HG03103 (cell line): ENCODE data around the gene EPS8L2.
A peak's percentile ranks its signal among the peaks of the same experiment; 100 is the strongest.
"Not testable (repeated sequence)": the region's sequence is repeated elsewhere in the genome, so short reads cannot be mapped to it uniquely, and the experiment has no call there.

ENCODE experiments used
- ATAC-seq: cut with Tn5 transposase; IDR thresholded peaks from one replicate; pipeline ENCODE4 v1.9.1; 2021; ENCODE audit warnings: low read depth; ENCODE audit not compliant: unreplicated experiment

EPS8L2 gene

DNA sequence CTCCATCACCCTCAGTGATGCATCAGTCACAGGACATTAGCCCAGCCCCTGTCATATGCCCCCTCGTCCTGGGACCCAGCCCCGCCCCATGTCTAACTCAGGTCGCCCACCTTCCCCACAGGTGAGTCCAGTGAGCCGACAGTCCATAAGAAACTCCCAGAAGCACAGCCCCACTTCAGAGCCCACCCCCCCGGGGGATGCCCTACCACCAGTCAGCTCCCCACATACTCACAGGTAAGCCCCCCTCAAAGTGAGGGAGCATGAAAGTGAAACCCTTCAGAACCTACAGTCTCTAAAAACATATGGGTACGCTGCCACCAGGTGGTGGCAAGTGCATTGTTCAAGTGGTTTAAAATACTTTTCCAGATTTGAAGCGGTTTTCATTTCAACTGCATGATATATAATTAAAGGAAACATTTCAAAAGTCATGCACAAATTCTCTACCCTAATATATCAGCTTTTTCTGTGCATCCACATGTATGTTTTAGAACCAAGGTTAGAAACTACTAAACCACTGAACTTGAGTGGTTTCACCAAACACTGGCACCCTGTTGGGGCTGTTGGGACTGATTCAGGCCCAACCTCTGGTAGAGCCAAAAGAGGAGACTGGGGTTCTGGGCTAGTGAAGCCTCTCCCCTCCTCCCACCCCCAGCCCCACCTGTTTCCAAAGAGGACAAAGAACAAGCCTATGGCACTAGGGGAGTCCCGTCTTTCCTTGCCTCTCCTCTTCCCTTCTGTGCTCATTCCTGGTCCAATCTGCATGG lies 17.3 kb downstream of the EPS8L2 start:
- no peak for ATAC-seq

DNA sequence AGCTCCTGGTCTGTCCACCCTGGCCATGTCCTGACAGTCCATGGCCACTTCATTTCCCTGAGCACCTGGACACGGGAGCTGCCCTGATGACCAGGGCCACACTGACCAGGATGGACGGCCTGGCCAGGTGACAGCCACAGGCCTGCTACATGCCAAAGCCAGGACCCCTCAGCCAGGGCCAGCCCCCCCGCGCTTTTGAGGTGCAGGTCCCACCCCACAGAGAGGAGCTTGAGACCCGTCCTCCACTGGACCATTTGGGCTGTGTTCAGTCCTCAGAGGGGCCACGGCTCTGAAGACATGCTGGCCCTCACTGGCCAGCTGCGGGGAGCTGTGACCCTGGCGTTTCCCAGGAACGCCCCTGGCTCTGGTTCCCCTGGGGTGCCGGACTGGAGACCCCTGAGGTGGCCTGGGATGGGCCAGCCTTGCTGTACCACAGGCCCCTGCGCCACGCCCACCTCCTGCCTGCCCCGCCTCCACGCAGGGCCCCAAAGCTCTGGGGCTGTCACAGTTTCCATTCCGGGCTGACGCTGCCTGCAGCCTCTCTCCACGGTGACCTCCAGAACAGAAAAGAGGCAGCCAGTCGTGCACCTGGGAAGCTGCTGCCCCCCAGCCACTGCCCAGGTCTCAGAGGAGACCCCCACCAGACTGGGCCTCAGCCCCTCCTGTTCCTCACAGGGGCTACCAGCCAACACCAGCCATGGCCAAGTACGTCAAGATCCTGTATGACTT lies 18.2 kb downstream of the EPS8L2 start:
- ATAC-seq, result no peak

DNA sequence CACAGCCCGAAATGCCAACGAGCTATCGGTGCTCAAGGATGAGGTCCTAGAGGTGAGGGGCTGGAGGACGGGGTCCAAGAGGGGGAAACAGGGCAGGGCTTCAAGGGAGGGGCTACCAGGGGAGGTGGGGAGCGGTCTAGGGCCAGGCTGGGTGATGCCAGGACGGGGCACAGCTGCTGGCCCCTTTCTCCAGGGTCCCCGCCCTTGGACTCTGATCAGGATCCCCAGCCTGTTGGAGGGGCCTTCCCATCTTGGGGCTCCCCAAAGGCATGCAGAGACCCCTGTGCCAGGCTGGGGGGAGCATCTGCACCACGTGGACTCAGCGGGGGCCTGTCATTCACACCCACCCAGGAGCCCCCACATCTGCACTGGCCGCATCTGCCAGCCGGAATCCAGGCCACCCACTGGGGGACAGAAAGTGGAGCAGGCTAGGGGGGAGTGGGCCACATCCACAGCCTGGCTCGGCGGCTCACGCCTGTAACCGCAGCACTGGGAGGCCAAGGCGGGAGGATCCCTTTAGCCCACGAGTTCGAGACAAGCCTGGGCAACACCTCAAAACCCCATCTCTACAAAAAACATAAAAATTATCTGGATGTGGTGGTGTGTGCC lies 18.9 kb downstream of the EPS8L2 start:
- ATAC-seq, result no peak

DNA sequence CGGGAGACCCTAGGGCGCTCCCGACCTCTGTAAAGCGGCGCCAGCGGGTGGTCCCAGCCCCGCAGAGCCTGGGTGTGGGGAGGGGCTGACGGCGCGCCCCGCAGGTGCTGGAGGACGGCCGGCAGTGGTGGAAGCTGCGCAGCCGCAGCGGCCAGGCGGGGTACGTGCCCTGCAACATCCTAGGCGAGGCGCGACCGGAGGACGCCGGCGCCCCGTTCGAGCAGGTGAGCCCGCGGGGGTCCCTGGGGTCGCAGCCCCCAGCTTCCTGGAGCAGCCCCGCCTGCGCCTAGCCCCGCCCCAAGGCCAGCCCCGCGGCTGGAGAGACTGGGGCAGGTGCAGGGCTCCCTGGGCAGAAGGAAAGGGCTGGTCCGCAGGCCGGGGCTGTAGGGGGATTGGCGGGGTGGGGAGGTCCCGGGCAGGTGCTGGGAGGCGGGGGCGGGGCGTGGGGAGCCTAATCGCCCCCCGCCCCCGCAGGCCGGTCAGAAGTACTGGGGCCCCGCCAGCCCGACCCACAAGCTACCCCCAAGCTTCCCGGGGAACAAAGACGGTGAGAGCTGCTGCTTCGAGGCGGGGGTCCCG lies 19.7 kb downstream of the EPS8L2 start:
- ATAC-seq, result no peak

DNA sequence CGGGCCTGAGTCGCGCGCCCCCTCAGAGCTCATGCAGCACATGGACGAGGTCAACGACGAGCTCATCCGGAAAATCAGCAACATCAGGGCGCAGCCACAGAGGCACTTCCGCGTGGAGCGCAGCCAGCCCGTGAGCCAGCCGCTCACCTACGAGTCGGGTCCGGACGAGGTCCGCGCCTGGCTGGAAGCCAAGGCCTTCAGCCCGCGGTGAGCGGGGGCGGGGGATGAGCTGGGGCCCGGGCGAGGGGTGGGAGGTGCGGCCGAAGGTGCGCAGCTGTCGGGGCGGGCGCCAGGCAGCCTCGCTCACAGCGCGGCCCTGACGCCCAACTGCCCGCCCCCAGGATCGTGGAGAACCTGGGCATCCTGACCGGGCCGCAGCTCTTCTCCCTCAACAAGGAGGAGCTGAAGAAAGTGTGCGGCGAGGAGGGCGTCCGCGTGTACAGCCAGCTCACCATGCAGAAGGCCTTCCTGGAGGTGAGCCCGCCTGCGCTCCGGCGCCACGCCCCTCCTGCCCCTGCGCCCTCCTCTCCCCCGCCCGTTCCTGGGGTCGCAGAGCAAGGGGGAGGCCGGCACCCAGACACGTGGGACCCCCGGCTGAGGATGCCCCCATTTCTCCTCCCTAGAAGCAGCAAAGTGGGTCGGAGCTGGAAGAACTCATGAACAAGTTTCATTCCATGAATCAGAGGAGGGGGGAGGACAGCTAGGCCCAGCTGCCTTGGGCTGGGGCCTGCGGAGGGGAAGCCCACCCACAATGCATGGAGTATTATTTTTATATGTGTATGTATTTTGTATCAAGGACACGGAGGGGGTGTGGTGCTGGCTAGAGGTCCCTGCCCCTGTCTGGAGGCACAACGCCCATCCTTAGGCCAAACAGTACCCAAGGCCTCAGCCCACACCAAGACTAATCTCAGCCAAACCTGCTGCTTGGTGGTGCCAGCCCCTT lies 20.5 kb downstream of the EPS8L2 start:
- no peak for ATAC-seq

DNA sequence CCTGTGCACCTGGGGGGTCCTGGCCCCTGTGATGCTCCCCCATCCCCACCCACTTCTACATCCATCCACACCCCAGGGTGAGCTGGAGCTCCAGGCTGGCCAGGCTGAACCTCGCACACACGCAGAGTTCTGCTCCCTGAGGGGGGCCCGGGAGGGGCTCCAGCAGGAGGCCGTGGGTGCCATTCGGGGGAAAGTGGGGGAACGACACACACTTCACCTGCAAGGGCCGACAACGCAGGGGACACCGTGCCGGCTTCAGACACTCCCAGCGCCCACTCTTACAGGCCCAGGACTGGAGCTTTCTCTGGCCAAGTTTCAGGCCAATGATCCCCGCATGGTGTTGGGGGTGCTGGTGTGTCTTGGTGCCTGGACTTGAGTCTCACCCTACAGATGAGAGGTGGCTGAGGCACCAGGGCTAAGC lies 21.3 kb downstream of the EPS8L2 start:
- no peak for ATAC-seq

DNA sequence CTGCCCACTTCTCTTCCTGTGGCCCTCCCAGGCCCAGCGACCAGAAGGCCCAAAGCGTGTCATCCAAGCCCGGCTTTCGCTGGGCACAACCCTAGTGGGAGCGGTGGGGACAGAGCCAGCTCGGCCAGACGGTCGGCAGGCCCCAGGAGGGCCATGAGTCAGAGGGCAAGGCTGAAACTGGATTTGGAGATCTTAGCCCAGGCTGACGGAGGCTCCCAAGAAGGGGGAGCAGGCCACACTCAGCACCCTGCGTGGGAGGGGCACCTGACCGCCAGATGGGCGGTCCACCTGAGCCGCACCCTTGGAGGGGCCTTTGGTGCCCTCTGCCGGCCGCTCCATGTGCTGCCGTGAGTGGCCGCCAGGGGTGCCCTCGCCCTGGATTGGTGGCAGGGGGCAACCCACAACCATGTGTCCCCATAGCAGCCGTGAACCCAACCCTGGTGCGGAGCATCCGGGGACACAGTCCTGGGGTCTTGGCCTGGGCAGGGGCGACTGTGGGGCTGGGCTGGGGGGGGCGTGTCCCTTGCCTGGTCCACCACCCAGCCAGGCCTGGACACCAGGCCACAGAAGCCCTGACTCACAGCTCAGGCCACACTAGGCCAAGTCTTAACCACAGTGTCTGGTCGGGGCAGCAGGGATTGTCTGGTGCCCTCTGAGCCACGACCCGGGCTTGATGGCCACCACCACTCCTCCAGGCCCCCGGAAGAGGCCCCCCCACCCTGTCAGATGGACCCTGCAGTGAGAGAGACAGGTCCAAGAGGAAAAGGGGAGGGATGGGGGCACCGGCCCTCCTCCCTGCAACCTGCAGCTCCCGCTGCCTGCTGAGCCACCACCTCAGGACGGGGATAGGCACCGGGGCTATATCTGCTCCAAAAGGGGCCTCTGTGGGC lies 22.1 kb downstream of the EPS8L2 start:
- ATAC-seq, result no peak

DNA sequence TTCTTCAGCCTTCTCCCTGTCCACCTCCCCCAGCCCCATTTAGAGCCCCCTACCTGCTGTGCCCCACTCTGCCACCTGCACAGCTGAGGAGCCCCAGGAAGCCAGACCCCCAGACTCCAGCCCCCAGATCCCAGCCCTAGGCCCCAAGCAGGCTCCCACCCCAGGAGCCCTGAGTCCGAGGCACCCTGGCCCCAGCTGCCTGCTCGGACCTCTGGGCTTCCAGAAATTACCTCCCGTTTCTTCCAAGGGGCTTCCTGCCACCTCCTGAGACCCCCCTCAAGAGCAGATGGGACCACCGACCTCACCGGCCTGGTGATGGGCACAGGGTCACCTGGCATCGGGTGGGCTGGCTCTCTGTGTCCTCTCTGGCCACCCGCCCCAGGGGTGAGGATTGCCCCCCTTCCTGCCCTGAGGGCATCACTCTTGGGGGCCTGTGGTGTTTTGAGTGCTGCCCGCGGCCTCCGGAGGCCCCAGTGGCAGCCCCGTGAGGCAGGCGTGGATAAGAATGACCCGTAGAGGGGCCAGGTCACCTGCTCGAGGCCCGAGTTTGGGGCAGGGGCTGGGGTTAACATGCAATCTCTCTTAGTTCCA lies 23.0 kb downstream of the EPS8L2 start:
- no peak for ATAC-seq

DNA sequence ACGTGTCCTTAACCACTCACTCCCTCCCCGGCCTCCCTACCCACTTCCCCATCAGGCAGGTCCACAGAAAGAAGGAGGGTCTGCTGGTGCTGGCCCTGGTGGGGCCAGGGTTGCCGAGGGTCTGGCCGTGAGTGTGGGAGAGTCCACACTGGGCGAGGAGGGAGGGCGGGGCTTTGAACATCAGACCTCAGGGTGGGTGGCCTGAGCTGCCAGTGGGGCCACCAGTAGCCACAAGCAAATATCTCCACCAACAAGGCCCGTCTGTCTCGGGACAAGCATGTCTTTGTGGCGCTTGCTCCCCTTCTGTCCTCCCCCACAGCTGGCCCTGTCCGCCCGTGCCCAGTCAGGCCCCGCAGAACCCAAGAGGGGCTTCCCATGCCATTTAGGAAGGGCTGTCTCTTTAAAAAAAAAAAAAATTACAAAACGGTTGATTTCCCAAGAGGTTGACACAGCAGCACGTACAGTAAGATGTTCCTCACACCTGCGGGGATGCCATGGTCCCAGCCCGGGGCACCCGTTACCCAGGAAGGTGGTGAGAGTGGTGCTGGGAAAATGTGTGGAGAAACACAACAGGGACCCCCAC lies 23.6 kb downstream of the EPS8L2 start:
- ATAC-seq, result no peak

DNA sequence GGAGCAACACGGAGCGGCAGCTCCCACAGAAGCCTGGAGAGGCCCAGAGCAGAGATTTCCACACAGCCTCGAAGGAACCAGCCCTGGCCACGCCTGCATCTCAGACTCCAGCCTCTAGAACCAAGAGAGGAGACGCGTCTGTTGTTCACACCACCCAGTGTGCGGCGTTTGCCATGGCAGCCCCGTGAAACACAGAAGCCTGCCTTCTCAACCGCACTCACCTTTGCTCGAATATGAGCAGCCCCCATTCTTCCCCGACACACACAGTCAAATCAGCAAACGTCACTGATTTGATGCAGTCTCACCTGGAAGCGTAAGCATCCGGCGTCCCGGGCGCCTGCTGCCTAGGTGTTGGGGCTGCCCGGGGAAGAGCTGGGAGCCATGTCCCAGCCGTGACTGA lies 27.0 kb downstream of the EPS8L2 start:
- no peak for ATAC-seq

DNA sequence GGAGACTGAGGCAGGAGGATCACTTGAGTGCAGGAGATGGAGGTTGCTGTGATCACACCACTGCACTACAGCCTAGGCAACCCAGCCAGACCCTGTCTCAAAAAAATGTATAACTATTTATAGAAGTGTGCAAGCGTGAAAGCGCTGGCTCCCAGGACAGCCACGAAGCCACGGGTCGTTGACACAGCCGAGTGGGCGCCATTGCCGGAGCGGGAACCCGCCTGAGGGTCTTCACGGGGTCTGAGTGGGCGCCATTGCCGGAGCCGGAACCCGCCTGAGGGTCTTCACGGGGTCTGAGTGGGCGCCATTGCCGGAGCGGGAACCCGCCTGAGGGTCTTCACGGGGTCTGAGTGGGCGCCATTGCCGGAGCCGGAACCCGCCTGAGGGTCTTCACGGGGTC lies 28.5 kb downstream of the EPS8L2 start:
- not testable (repeated sequence) for ATAC-seq

DNA sequence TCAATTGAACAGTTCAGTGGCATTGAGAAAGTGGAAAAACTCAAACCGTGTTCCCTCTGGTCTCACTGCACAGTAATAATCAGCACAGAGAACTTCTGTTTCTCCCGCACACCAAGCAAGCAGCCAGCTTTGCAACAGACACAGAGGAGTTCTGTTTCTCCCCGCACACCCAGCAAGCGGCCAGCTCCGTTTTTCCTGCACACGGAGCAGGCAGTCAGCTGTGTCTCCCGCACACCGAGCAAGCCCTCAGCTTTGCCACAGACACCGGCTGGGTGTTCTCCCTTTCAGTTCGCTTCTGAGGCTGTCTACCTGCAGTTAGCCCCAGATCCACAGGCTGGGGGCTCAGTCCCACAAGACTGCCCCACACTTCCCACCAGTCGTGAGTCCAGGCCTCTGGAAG lies 31.3 kb downstream of the EPS8L2 start:
- no peak for ATAC-seq

DNA sequence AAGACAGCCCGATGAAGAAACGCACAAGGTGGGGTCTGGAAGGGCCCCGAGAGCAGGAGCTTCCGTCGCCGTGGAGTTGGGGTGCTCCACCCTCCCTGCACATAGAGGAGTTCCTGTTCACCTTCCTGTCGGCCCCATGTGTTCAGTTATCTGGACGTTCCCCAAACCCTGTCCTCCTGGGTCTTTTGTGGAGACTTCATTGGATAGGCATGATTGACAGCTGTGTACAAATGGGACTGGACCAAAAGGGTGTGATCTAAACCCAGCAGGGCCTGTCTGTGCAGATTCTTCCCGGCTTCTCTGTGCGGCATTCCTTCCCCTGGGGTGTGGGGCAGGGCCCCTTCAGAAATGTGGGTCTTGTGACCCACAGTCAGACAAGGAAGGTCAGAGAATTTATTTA lies 31.9 kb downstream of the EPS8L2 start:
- not testable (repeated sequence) for ATAC-seq

DNA sequence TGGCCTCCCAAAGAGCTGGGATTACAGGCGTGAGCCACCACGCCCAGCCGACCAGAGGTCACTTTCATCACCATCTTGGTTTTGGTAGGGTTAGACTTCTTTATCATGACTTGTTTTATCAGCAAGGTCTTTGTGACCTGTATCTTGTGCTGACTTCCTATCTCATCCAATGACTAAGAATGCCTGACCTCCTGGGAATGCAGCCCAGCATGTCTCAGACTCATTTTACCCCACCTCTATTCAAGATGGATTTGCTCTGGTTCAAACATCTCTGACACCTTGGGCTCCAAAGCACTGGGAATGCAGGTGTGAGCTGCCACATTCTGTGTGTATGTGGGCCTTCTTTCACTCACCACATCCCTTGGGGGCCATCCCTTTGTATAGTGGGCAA lies 36.1 kb downstream of the EPS8L2 start:
- ATAC-seq, result no peak

DNA sequence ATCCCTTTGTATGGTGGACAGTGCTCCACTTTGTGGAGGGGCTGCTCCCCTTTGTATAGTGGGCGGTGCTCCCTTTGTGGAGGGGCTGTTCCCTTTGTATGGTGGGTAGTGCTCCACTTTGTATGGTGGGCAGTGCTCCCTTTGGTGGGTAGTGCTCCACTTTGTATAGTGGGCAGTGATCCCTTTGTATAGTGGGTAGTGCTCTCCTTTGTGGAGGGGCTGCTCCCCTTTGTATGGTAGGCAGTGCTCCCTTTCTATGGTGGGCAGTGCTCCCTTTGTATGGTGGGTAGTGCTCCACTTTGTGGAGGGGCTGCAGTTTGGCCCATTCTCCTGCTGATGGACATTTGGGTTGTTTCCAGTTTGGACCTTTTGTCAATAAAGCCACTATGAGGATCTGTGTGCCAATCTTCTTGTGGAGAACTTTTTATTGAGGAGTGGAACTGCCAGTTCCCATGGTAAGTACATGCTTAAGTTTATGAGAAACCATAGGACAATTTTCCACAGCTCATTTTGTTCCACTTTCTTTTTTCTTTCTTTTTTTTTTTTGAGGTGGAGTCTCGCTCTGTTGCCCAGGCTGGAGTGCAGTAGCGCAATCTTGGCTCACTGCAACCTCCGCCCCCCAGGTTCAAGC lies 36.7 kb downstream of the EPS8L2 start:
- ATAC-seq, result no peak

DNA sequence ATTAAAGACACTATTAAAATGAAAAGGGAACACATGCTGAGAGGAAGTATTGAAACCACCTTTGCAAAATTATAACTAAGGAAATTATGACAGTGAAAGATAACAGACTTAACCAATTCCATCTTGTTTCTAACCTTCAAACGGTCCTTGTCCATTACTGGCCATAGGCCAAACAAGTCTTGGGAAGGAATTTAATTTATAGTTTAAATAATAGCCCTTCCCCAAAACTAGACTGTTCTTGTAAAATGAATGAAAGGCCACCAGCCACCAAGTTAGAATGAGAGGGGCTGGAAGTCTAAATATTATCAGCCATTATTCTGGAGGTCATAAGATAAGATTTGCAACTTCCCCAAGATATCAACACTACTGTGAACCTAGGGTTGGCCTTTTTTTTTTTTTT lies 39.4 kb downstream of the EPS8L2 start:
- no peak for ATAC-seq

DNA sequence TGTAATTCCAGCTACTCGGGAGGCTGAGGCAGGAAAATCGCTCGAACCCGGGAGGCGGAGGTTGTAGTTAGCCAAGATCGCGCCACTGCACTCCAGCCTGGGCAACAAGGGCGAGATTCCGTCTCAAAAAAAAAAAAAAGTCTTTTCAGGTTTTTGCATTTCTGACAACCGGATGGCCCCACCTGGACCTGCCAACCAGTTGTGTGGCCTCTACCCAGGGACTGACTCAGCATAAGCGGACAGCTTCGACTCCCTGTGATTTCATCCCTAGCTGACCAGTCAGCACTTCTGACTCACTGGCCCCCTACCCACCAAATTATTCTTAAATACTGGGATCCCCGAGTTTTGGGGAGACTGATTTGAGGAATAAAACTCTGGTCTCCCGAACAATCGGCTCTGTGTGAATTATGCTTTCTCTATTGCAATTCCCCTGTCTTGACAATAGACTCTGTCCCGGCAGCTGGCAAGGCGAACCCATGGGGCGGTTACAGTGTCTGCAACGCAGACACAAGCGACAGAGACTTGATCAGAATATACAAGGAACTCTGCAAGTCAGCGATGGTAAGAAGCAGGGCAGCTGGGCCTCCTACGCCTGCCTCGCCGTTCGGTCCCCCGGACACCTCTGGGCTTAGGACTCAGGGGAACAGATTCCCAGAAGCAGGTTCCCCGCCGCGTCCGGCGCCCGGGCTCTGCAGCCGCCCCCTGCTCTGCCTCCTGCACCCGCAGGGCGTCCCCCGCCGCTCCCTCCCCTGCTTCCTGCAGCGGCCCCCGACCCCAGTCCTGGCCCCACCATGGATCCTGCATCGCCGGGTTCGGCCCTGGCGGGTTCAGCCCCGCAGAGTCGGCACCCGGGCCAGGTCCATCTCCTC lies 40.5 kb downstream of the EPS8L2 start:
- peak; percentile 25 for ATAC-seq
